ENCODE data around the gene EPB41. TPM values are rescaled to one million over a fixed set of nuclear protein-coding genes. Genes with fewer than 3 reads are reported as not detected.
A peak's percentile ranks its signal among the peaks of the same experiment; 100 is the strongest.

Gene EPB41
- total and polyA plus RNA-seq, 9 of the 15 experiments (the other 6 are each of a cell fraction or from before 2014, with no cell fraction given): 3.7 to 213 (median 141) TPM

GRCh38 chr1:29077155-29077554 lies 162.8 kb downstream of the EPB41 start:
- CTCF ChIA-PET (ENCODE audit: low intra/inter-chr PET ratio): no interaction called here
- DNase-seq (ENCODE audit: extremely low read depth in 1 of 4, low spot score in 3 of 4) (no peak), ATAC-seq (no peak), FAIRE-seq (no peak)
- WGBS (ENCODE audit: insufficient coverage, low coverage, missing lambda C conversion rate): 93% methylated on average over 2 of the region's 2 CpGs
- intact Hi-C loops (cut with micrococcal nuclease) (no loop called here), in situ Hi-C loops (cut with MboI) (no loop called here)
- BruUV-seq (replicated peaks): no TSS peak
- POLR2A ChIA-PET: interaction anchor here (0.6 to 2.2 kb wide), 4 partner anchors 12 to 231 kb away, joined by 3 to 6 read pairs (median 5); no protein-coding TSS in a partner anchor
- H3K36me3 ChIP-seq (ENCODE audit: control insufficient read depth, insufficient read depth, low read length): peaks cover 52% of the 10 kb centered on the region
- H3K79me2 ChIP-seq (ENCODE audit: control insufficient read depth, insufficient read depth, low read length): no peaks in the 10 kb centered on the region
- no peak overlapping the region for H3K4me3 ChIP-seq
- H3K9ac ChIP-seq (ENCODE audit: insufficient read depth in 1 of 2, low read depth in 2 of 2, low read length in 2 of 2): no peak overlapping the region
- no peak overlapping the region for H3K27ac ChIP-seq (ENCODE audit: extremely low read depth, low read depth, low read length)
- H3K9me1 ChIP-seq (ENCODE audit: control insufficient read depth, insufficient read depth, low read length): no peaks in the 10 kb centered on the region
- H2AFZ ChIP-seq (ENCODE audit: low read depth, low read length): no peak overlapping the region
- no peaks in the 10 kb centered on the region for H3K27me3 ChIP-seq (ENCODE audit: control insufficient read depth in 2 of 2, insufficient read depth in 2 of 2, low read length in 2 of 2)
- H3K9me3 ChIP-seq (replicated peaks; ENCODE audit: control insufficient read depth, insufficient read depth, low read depth, low read length): no peaks in the 10 kb centered on the region
- no peaks in the 10 kb centered on the region for H4K20me1 ChIP-seq (replicated peaks; ENCODE audit: control insufficient read depth, insufficient read depth, low read length)
- H3K4me1 ChIP-seq (replicated peaks in 1 of 2; ENCODE audit: control insufficient read depth in 2 of 2, insufficient read depth in 2 of 2, low read length in 2 of 2): no peaks in the 10 kb centered on the region
- H3K4me2 ChIP-seq (ENCODE audit: insufficient read depth, low read length): no peak overlapping the region
- TF ChIP-seq HEY1 (CRISPR knock-in tag; IDR thresholded peaks at IDR 0.05; ENCODE audit: borderline replicate concordance): no peak
- no peak for TF ChIP-seq RNF219 (CRISPR knock-in tag; IDR thresholded peaks at IDR 0.05)
- TF ChIP-seq SP2 (IDR thresholded peaks at IDR 0.05; ENCODE audit: extremely low read depth, low read depth, low read length, poor library complexity, severe bottlenecking): no peak
- no peak for TF ChIP-seq ZNF12 (CRISPR knock-in tag; IDR thresholded peaks at IDR 0.05)
- TF ChIP-seq RFX7 (CRISPR knock-in tag; IDR thresholded peaks at IDR 0.05): no peak
- TF ChIP-seq SRF (CRISPR knock-in tag; IDR thresholded peaks at IDR 0.05): no peak
- no peak for TF ChIP-seq GABPB2 (CRISPR knock-in tag; conservative IDR thresholded peaks at IDR 0.05)
- TF ChIP-seq U2AF2 (optimal IDR thresholded peaks at IDR 0.05; ENCODE audit: low read depth, low read length): no peak
- TF ChIP-seq RBM22 (IDR thresholded peaks at IDR 0.05; ENCODE audit: low read depth, low read length, poor library complexity, severe bottlenecking): no peak
- no peak for TF ChIP-seq MBD1 (CRISPR knock-in tag; IDR thresholded peaks at IDR 0.05)
- peak; percentile 94 for TF ChIP-seq ZNF121 (CRISPR knock-in tag; conservative IDR thresholded peaks at IDR 0.05)
- peak; percentile 51 for TF ChIP-seq RBM25 (IDR thresholded peaks at IDR 0.05; ENCODE audit: low read depth, low read length, severe bottlenecking)
- TF ChIP-seq HDGF (IDR thresholded peaks at IDR 0.05): no peak
- TF ChIP-seq ZNF75A (CRISPR knock-in tag; IDR thresholded peaks at IDR 0.05): no peak
- no peak for TF ChIP-seq CUX1 (CRISPR knock-in tag; IDR thresholded peaks at IDR 0.05)
